Testis (tissue), 3 donors: Measurements from ENCODE around the gene ACYP2. TPM values are rescaled to one million over a fixed set of nuclear protein-coding genes. Genes with fewer than 3 reads are reported as not detected.

Source experiments
- DNase-seq: peaks from one replicate; pipeline ENCODE4 v3.0.0-alpha.2; 2019
- H3K27ac ChIP-seq, 2 donors: fragments of 200-600 bp; sonication (generic); one replicate each; pipeline ENCODE4 v1.5.1; 2019
- H3K27me3 ChIP-seq: fragments of 200-600 bp; sonication (generic); one replicate; pipeline ENCODE4 v1.5.1; 2019
- H3K36me3 ChIP-seq: fragments of 200-600 bp; sonication (generic); one replicate; pipeline ENCODE4 v1.5.1; 2017; ENCODE audit warnings: low read depth; ENCODE audit errors: missing control alignments
- H3K4me1 ChIP-seq: fragments of 200-600 bp; sonication (generic); one replicate; pipeline ENCODE4 v1.5.1; 2019
- H3K4me3 ChIP-seq, 2 donors: fragments of 200-600 bp; sonication (generic); one replicate each; pipeline ENCODE4 v1.5.1; 2017 to 2019
- H3K9me3 ChIP-seq: fragments of 200-600 bp; sonication (generic); one replicate; pipeline ENCODE4 v1.5.1; 2017
- CTCF ChIP-seq, 3 experiments: fragments of 450-650 bp in 2 of 3; fragments of 200-600 bp in 1 of 3; sonication (generic) in 1 of 3; IDR thresholded peaks; one replicate each; pipeline ENCODE4 v1.5.1; 2016 to 2019; ENCODE audit warnings: antibody characterized with exemption in 3 of 3, mild to moderate bottlenecking in 2 of 3, moderate library complexity in 1 of 3
- POLR2A ChIP-seq: fragments of 450-650 bp; IDR thresholded peaks from one replicate; pipeline ENCODE4 v1.6.1; 2017; ENCODE audit warnings: antibody characterized with exemption, mild to moderate bottlenecking, moderate library complexity
- WGBS, 2 donors: methylation state at CpG; one replicate each; pipeline ENCODE4 v1.1.5; 2018; 5-methylcytosine and 5-hydroxymethylcytosine counted together
- intact Hi-C: fragments of 100-400 bp; cut with DNase I; formaldehyde crosslinking; loops from one replicate; pipeline ENCODE4 v1.15.1; 2023; ENCODE audit warnings: low total_unique reads
- polyA plus RNA-seq: library from polyadenylated mRNA; stranded (reverse); fragments of 350-450 nt; fragmentation: Illumina TruSeq; extraction: RNeasy Lipid Tissue Mini Kit (QIAGEN cat#74804); gene quantifications from one replicate; pipeline ENCODE4 v1.2.3, GENCODE V29; 2014; ENCODE audit warnings: low read depth, low replicate concordance; ENCODE audit not compliant: insufficient read depth
- total RNA-seq, 2 donors: library from RNA; depleted of rRNA; stranded (reverse); fragments of >200 nt; gene quantifications; one replicate each; pipeline ENCODE4 v1.2.3, GENCODE V29; 2016

Gene ACYP2
- total and polyA plus RNA-seq, 3 donors from 2014 or later = 23.2 to 36.2 (median 34.5) TPM

- no peak for TF ChIP-seq POLR2A
- no peak for TF ChIP-seq CTCF (IDR thresholded peaks at IDR 0.05)
- intact Hi-C loops = no loop called here
- Histone ChIP-seq H3K36me3 (no peaks in the 10 kb centered on the region), H3K27me3 (no peaks in the 10 kb centered on the region), H3K27ac (no peak overlapping the region), H3K9me3 (no peaks in the 10 kb centered on the region), H3K4me3 (no peak overlapping the region), H3K4me1 (peaks cover 4% of the 10 kb centered on the region)
- DNase-seq = no peak
- WGBS, 2 donors = 86 to 89% methylated on average over 4 of the region's 4 CpGs
These were observed 155.8 kb downstream of the ACYP2 start for GRCh38 chr2:54271189-54271588.

DNA sequence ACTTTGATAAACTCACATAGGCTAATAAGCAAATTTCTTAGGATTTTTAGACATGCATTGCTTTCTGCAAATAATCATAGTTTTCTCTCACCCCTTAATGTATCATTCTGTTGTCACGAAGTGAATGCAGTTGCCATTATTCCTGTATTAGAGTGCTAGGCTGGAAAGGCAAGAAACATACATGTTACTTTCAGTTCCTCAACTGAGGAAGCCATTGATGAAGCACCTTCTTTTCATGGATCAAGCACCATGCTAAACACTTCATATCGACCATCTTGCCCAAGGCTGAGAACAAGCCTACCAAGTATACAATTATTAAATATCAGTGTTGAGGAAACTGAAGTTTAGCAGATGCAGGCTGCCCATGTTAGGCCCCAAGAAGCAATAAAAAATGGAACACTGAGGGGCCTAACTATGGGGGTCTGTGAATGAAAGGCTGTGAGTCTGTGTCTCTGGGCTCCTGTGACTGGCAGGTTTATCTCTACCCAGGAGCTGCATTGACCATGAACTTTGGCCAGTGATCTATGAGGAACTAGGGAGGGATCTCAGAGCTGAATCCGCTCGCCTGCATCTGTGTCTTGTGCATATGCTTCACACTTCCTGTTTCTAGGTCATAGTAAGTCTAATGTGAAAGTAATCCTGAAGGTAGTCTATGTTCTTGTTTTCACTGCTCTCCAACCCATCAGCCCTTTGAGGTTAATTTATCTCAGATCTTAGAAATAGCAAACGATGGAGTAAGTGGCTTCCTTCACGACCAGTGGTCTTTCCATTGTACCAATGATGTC, 156.6 kb downstream of the ACYP2 start:
- 95 to 96% methylated on average over 6 of the region's 6 CpGs for WGBS, 2 donors
- no peaks in the 10 kb centered on the region for H3K36me3 ChIP-seq
- TF ChIP-seq POLR2A (no peak), CTCF (IDR thresholded peaks at IDR 0.05) (no peak)
- no peak overlapping the region for H3K4me3 ChIP-seq
- peaks cover 4% of the 10 kb centered on the region for H3K4me1 ChIP-seq
- no peaks in the 10 kb centered on the region for H3K27me3 ChIP-seq
- DNase-seq = no peak
- intact Hi-C loops = no loop called here
- H3K27ac ChIP-seq = no peak overlapping the region
- no peaks in the 10 kb centered on the region for H3K9me3 ChIP-seq

DNA sequence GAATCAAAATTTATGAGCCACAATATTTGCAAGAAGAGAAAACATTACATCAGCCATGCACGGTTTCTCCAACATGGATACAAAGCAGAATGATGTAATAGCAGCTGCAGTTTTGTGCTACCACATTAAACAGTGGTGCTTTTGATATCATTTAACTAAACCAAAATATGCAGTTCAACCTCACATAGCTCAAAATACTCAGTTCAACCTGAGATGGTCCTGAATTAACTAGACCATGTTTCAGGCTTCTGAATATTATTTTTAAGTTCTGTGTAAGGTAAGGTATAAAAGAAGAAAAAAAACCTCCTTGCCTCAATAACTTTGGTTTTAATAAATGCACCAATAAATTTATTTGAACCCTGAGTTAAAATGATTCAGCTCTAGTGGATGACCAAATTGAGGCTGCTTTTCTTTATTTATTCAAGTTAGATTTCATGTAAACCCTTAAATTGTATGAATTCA, 159.4 kb downstream of the ACYP2 start:
- Histone ChIP-seq H3K27me3 (no peaks in the 10 kb centered on the region), H3K9me3 (no peaks in the 10 kb centered on the region), H3K36me3 (no peaks in the 10 kb centered on the region), H3K27ac (no peak overlapping the region), H3K4me1 (no peaks in the 10 kb centered on the region), H3K4me3 (no peak overlapping the region)
- no peak for DNase-seq
- TF ChIP-seq CTCF (IDR thresholded peaks at IDR 0.05) = no peak
- TF ChIP-seq POLR2A = no peak
- intact Hi-C loops = no loop called here
- 84 to 94% methylated on average over 1 of the region's 1 CpG for WGBS, 2 donors

DNA sequence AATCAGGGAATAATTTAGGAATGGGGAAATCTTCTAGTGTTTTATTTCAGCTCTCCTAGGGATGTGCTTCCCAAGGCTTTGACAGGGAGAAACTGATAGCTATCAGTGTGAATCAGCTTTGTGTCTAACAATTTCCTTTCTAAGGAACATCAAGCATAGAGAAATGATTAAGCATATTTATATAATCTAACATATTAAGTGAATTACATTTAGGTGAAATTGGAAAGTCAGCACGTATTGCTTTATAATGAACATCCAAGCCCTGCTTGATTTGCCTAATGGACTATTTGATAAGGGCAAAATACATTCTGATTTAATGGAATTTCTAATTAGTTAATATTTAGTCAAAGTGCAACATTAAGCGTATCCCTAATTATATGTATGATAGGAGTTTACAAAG, 160.1 kb downstream of the ACYP2 start:
- H3K36me3 ChIP-seq = no peaks in the 10 kb centered on the region
- H3K4me1 ChIP-seq = no peaks in the 10 kb centered on the region
- H3K27ac ChIP-seq = no peak overlapping the region
- H3K4me3 ChIP-seq = no peak overlapping the region
- intact Hi-C loops = no loop called here
- H3K9me3 ChIP-seq = no peaks in the 10 kb centered on the region
- no peak for TF ChIP-seq CTCF (IDR thresholded peaks at IDR 0.05)
- no peak for TF ChIP-seq POLR2A
- WGBS, 2 donors = 70 to 90% methylated on average over 2 of the region's 2 CpGs
- no peak for DNase-seq
- H3K27me3 ChIP-seq = no peaks in the 10 kb centered on the region

DNA sequence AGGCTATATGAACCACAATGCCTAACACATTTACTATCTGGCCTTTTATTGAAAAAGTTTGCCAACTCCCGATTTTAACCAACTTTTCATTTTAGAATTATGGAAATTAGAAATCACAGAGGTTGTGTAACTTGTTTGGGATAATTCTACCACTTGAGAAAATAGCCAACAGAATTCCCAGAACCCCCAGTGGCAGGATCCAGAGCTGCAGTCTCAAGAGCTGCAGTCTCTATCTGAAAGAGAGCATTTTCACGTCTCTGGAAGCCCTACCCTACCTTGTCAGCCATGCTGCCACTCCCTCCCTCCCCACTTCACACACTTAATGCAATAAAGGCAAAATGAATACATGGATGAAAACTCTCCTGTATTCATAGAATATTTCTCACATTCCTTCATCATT, 164.0 kb downstream of the ACYP2 start:
- DNase-seq = no peak
- Histone ChIP-seq H3K36me3 (no peaks in the 10 kb centered on the region), H3K9me3 (no peaks in the 10 kb centered on the region), H3K27me3 (no peaks in the 10 kb centered on the region), H3K27ac (no peak overlapping the region), H3K4me3 (no peak overlapping the region), H3K4me1 (no peaks in the 10 kb centered on the region)
- TF ChIP-seq POLR2A (no peak), CTCF (IDR thresholded peaks at IDR 0.05) (no peak)
- 84 to 89% methylated on average over 2 of the region's 2 CpGs for WGBS, 2 donors
- intact Hi-C loops = no loop called here
